ENCODE measurements around the gene HRCT1. TPM values are rescaled to one million over a fixed set of nuclear protein-coding genes. Genes with fewer than 3 reads are reported as not detected.

Gene HRCT1
- total RNA-seq, result 6.2 TPM
- long read RNA-seq, partial matches to known transcripts, result 0 of 3 reads
- long read RNA-seq, other reads (novel, unspliced or antisense), result 0 of 3 reads

GRCh38 chr9:35905912-35906679 lies at the start of gene HRCT1:
Gene HRCT1, plus strand, starts transcription at chr9:35906202. Its CDS starts 86 bp downstream, at chr9:35906288.
- intact Hi-C loops (cut with micrococcal nuclease), result loop anchor here (5.0 to 10.0 kb wide), 2 partner anchors 41 to 119 kb away; no protein-coding TSS in a partner anchor
- H3K27me3 ChIP-seq (ENCODE audit: low read depth), result no peaks in the 10 kb centered on the region
- no peaks in the 10 kb centered on the region for H3K9me3 ChIP-seq (replicated peaks)
- peak; percentile 93 for DNase-seq
- H3K4me3 ChIP-seq, result peak within 1 kb of the TSS; percentile 67
- peaks cover 80% of the 10 kb centered on the region for H3K4me1 ChIP-seq
- H3K36me3 ChIP-seq, result no peaks in the 10 kb centered on the region
- peak within 1 kb of the TSS; percentile 98 for H3K27ac ChIP-seq (replicated peaks)
- no peak for TF ChIP-seq CTCF (IDR thresholded peaks at IDR 0.05; ENCODE audit: borderline replicate concordance)

GRCh38 chr9:35856206-35856605 lies 49.8 kb upstream of the HRCT1 start:
- intact Hi-C loops (cut with micrococcal nuclease), result no loop called here
- no peaks in the 10 kb centered on the region for H3K9me3 ChIP-seq (replicated peaks)
- H3K4me3 ChIP-seq, result no peak overlapping the region
- TF ChIP-seq CTCF (IDR thresholded peaks at IDR 0.05; ENCODE audit: borderline replicate concordance), result no peak
- H3K27me3 ChIP-seq (ENCODE audit: low read depth), result no peaks in the 10 kb centered on the region
- no peak overlapping the region for H3K27ac ChIP-seq (replicated peaks)
- peaks cover 14% of the 10 kb centered on the region for H3K36me3 ChIP-seq
- H3K4me1 ChIP-seq, result peaks cover 13% of the 10 kb centered on the region
- DNase-seq, result no peak

GRCh38 chr9:35856882-35857281 lies 49.1 kb upstream of the HRCT1 start:
- no peak overlapping the region for H3K4me3 ChIP-seq
- H3K9me3 ChIP-seq (replicated peaks), result no peaks in the 10 kb centered on the region
- no peak for DNase-seq
- peaks cover 13% of the 10 kb centered on the region for H3K4me1 ChIP-seq
- no peaks in the 10 kb centered on the region for H3K27me3 ChIP-seq (ENCODE audit: low read depth)
- intact Hi-C loops (cut with micrococcal nuclease), result no loop called here
- no peak for TF ChIP-seq CTCF (IDR thresholded peaks at IDR 0.05; ENCODE audit: borderline replicate concordance)
- peaks cover 14% of the 10 kb centered on the region for H3K36me3 ChIP-seq
- H3K27ac ChIP-seq (replicated peaks), result no peak overlapping the region

- TF ChIP-seq CTCF (IDR thresholded peaks at IDR 0.05; ENCODE audit: borderline replicate concordance), result no peak
- intact Hi-C loops (cut with micrococcal nuclease), result no loop called here
- Histone ChIP-seq H3K27ac (replicated peaks) (no peak overlapping the region), H3K36me3 (peaks cover 5% of the 10 kb centered on the region), H3K9me3 (replicated peaks) (no peaks in the 10 kb centered on the region), H3K27me3 (ENCODE audit: low read depth) (no peaks in the 10 kb centered on the region), H3K4me1 (peaks cover 19% of the 10 kb centered on the region), H3K4me3 (no peak overlapping the region)
- no peak for DNase-seq
Measured at GRCh38 chr9:35858458-35858857, 47.5 kb upstream of the HRCT1 start.

- Histone ChIP-seq H3K36me3 (no peaks in the 10 kb centered on the region), H3K4me1 (peaks cover 29% of the 10 kb centered on the region), H3K4me3 (no peak overlapping the region), H3K9me3 (replicated peaks) (no peaks in the 10 kb centered on the region), H3K27me3 (ENCODE audit: low read depth) (no peaks in the 10 kb centered on the region), H3K27ac (replicated peaks) (no peak overlapping the region)
- intact Hi-C loops (cut with micrococcal nuclease), result no loop called here
- no peak for TF ChIP-seq CTCF (IDR thresholded peaks at IDR 0.05; ENCODE audit: borderline replicate concordance)
- DNase-seq, result no peak
Measured at GRCh38 chr9:35859310-35859989, 46.6 kb upstream of the HRCT1 start.

Data from left ventricle myocardium inferior (tissue), 1 donor.